Tibial artery (tissue), 4 donors: ENCODE data around the gene HOXB4.
A peak's percentile ranks its signal among the peaks of the same experiment; 100 is the strongest.

Source experiments
- DNase-seq, 2 donors: peaks; one replicate each; pipeline ENCODE4 v3.0.0-alpha.2; 2019
- H3K27ac ChIP-seq, 2 donors: fragments of 200-600 bp; sonication (generic) in 1 of 2; 1 replicate in 1 of 2; 2 replicates in 1 of 2; pipeline ENCODE4 v1.5.1; 2018 to 2019; ENCODE audit warnings: mild to moderate bottlenecking in 1 of 2
- H3K27me3 ChIP-seq, 2 donors: fragments of 200-600 bp; sonication (generic) in 1 of 2; one replicate each; pipeline versions ENCODE4 v1.5.1 to v1.6.0; 2016 to 2019
- H3K36me3 ChIP-seq, 3 donors: fragments of 200-600 bp; sonication (generic) in 2 of 3; one replicate each; pipeline ENCODE4 v1.5.1; 2016 to 2019; ENCODE audit warnings: mild to moderate bottlenecking in 2 of 3
- H3K4me1 ChIP-seq, 4 donors: fragments of 200-600 bp; sonication (generic) in 2 of 4; 1 replicate in 3 of 4; 2 replicates in 1 of 4; pipeline ENCODE4 v1.5.1; 2016 to 2019
- H3K4me3 ChIP-seq, 2 donors: fragments of 200-600 bp; sonication (generic) in 1 of 2; 1 replicate in 1 of 2; 2 replicates in 1 of 2; pipeline ENCODE4 v1.5.1; 2018 to 2019; ENCODE audit warnings: mild to moderate bottlenecking in 2 of 2
- H3K9me3 ChIP-seq, 3 donors: fragments of 200-600 bp; sonication (generic) in 1 of 3; one replicate each; pipeline ENCODE4 v1.5.1; 2016 to 2019
- intact Hi-C: fragments of 100-400 bp; cut with DNase I; formaldehyde crosslinking; loops from one replicate; pipeline ENCODE4 v1.15.0; 2023; ENCODE audit warnings: low total_unique reads
- TF ChIP-seq, protein P1 (sequence below), 2 experiments: fragments of 200-600 bp in 1 of 2; fragments of 450-650 bp in 1 of 2; IDR thresholded peaks; one replicate each; pipeline ENCODE4 v1.5.1; 2017 to 2019; ENCODE audit warnings: antibody characterized with exemption in 2 of 2, mild to moderate bottlenecking in 1 of 2, moderate library complexity in 1 of 2

Gene HOXB4

DNA sequence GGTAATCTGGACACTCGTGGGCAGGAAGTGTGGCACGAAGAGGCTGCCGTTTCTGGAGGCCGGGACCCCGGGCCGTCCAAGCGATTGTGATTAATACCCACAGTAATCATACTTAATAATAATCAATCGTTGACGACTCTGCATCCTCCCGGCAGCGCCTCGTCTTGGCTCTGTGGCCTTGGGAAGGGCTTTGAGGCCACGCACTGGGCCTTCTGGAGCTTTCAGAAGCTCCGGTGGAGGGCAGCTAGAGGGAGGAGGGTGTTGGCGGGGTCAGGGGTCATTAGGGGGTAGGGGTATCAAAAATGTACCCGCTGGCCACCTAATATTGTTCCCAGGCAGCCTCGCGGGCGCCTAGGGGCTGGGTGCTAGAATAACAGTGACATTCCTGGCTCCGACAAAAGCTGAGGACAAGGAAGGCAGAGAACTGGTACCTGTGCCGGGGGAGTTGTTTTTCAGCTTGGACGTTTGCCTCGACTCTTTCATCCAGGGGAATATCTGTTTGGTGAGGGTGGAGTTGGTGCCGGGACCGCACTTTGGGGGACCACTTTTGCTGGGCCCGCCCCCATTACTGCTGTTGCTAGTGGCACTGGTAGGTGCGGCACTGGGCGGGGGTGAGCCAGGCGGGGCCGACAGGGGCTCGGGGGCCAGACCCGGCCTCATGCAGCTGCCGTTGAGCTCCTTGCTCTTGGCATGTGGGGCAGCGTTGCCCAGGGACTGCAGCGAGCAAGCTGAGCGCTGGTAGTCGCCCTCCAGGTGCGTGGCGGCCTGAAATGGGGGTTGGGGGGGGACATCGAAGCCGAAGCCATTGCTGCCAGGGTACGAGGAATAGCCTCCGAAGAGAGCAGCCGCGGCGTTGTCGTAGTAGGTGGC lies 26.3 kb downstream of the HOXB4 start:
- Histone ChIP-seq H3K4me3 (no peak overlapping the region), H3K4me1 (peaks cover 0 to 47% (median 14%) of the 10 kb centered on the region in 4 donors), H3K27ac (peak overlapping the region in 1 of 2 donors; percentile 16), H3K27me3 (no peaks in the 10 kb centered on the region), H3K9me3 (no peaks in the 10 kb centered on the region), H3K36me3 (no peaks in the 10 kb centered on the region)
- TF ChIP-seq, protein P1, sequence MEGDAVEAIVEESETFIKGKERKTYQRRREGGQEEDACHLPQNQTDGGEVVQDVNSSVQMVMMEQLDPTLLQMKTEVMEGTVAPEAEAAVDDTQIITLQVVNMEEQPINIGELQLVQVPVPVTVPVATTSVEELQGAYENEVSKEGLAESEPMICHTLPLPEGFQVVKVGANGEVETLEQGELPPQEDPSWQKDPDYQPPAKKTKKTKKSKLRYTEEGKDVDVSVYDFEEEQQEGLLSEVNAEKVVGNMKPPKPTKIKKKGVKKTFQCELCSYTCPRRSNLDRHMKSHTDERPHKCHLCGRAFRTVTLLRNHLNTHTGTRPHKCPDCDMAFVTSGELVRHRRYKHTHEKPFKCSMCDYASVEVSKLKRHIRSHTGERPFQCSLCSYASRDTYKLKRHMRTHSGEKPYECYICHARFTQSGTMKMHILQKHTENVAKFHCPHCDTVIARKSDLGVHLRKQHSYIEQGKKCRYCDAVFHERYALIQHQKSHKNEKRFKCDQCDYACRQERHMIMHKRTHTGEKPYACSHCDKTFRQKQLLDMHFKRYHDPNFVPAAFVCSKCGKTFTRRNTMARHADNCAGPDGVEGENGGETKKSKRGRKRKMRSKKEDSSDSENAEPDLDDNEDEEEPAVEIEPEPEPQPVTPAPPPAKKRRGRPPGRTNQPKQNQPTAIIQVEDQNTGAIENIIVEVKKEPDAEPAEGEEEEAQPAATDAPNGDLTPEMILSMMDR (IDR thresholded peaks at IDR 0.05): no peak
- no peak for DNase-seq
- intact Hi-C loops: no loop called here

DNA sequence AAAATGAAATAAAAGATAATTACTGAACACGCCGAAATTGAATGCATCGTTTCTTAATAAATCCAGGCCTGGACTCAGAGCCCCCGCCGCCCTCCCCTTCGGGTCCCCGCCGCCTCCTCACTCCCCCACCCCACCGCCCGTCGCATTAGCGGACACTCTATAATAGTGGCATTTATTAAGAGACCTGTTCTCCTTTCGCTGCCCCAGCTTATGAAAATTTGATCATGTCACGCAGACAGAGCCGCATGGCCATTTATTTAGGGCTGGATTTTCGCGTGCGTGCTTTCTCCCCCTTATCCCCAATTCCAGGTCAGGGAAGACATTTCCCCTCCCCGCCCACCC lies 27.0 kb downstream of the HOXB4 start:
- DNase-seq: no peak

DNA sequence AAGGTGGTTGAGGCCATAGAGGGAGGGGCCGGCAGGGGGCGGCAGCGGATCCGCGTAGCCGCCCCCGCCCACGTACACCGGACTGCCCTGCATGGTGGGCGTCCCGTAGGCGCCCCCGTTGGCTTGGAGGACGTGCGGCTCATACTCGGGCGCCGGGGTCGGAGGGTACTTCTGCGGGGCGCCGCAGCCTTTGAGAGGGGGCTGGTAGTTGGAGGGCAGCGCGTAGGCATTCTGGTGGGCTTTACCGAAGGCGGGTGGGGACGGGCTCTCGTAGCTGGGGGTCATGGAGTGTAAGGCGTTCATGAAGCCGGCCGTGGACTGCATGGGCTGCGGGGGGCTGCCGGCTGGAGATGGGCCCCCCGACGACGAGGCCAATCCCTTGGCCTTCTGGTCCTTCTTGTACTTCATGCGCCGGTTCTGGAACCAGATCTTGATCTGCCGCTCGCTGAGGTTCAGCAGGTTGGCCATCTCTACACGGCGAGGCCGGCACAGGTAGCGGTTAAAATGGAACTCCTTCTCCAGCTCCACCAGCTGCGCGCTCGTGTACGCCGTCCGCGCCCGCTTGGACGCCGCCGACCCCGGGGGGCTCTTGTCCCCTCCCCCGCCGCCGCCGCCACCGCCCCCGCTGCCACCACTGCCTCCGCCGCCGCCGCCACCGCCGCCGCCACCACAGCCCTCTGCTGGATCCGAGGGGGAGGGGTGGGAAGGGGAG lies 27.5 kb downstream of the HOXB4 start:
- H3K4me3 ChIP-seq: no peak overlapping the region
- no peaks in the 10 kb centered on the region for H3K36me3 ChIP-seq
- no peak for DNase-seq
- no peaks in the 10 kb centered on the region for H3K9me3 ChIP-seq
- TF ChIP-seq, protein P1 (IDR thresholded peaks at IDR 0.05): no peak
- H3K27ac ChIP-seq: no peak overlapping the region
- intact Hi-C loops: no loop called here
- H3K4me1 ChIP-seq: peaks cover 0 to 47% (median 18%) of the 10 kb centered on the region in 4 donors
- no peaks in the 10 kb centered on the region for H3K27me3 ChIP-seq

More for the DNA sequence above, 27.0 kb downstream of the HOXB4 start:
- Histone ChIP-seq H3K36me3 (no peaks in the 10 kb centered on the region), H3K27me3 (no peaks in the 10 kb centered on the region), H3K4me3 (no peak overlapping the region), H3K27ac (no peak overlapping the region), H3K4me1 (peaks cover 0 to 47% (median 16%) of the 10 kb centered on the region in 4 donors), H3K9me3 (no peaks in the 10 kb centered on the region)
- intact Hi-C loops: no loop called here
- TF ChIP-seq, protein P1 (IDR thresholded peaks at IDR 0.05): no peak

DNA sequence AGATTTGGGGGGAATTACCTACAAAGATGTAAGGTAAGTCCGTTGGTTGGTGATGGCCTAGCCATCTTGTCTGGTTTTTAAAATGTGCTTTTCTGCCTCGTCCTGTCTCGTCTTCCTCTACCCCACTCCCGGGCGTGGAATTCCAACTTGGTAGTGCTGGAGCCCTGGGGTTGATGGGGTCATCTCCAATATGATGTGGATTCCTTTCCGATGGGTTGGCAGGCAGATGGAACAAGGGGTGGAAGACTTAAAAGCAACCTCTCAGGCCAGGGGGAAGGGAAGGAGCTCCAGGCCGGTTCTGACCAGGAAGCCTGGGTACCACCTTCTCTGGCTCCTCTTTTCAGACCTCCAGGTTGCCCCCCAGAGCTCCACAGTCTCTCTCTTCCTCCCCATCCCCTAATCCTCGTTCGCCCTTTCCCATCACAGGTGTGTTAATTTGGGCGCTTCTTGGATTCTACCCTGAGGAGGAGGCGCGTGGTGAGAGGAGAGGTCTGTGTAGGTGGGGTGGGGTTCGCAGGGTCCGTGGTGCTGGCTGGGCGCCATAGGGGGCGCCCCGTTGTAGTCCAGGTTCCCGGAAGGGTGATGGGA lies 28.1 kb downstream of the HOXB4 start:
- no peak overlapping the region for H3K4me3 ChIP-seq
- no peak overlapping the region for H3K27ac ChIP-seq
- no peaks in the 10 kb centered on the region for H3K9me3 ChIP-seq
- peaks cover 0 to 48% (median 20%) of the 10 kb centered on the region in 4 donors for H3K4me1 ChIP-seq
- no peaks in the 10 kb centered on the region for H3K27me3 ChIP-seq
- intact Hi-C loops: no loop called here
- TF ChIP-seq, protein P1 (IDR thresholded peaks at IDR 0.05): no peak
- H3K36me3 ChIP-seq: no peaks in the 10 kb centered on the region
- DNase-seq: no peak

DNA sequence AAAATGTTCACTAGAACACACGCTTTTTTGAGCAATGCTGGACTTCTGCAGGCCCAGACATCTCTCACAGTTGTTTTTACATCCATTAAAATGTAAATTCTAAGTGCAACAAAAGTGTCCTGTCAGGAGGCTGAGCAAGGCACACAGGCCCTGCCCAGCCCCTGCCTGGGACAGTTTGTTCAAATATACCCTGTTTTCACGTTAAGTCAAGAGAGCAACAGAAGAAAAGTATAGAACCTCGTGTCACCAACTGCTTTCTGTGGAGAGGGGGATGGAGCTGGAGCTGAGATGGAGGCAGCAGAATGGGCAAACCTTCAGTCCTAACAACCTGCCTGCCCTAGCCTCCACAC lies 28.9 kb downstream of the HOXB4 start:
- Histone ChIP-seq H3K36me3 (no peaks in the 10 kb centered on the region), H3K27ac (no peak overlapping the region), H3K4me1 (peaks cover 0 to 41% (median 25%) of the 10 kb centered on the region in 4 donors), H3K9me3 (no peaks in the 10 kb centered on the region), H3K27me3 (no peaks in the 10 kb centered on the region), H3K4me3 (no peak overlapping the region)
- TF ChIP-seq, protein P1 (IDR thresholded peaks at IDR 0.05): no peak
- intact Hi-C loops: no loop called here
- DNase-seq: no peak
